Right atrium auricular region (tissue), 2 donors: ENCODE results near the gene TMEM154. TPM values are rescaled to one million over a fixed set of nuclear protein-coding genes. Genes with fewer than 3 reads are reported as not detected.
A peak's percentile ranks its signal among the peaks of the same experiment; 100 is the strongest.

Experiments used
- DNase-seq: peaks from one replicate; pipeline ENCODE4 v3.0.0-alpha.2; 2019; ENCODE audit warnings: low spot score
- H3K27ac ChIP-seq, 2 donors: fragments of 200-600 bp; sonication (generic); 1 replicate in 1 of 2; 2 replicates in 1 of 2; pipeline ENCODE4 v1.5.1; 2016 to 2019
- H3K27me3 ChIP-seq, 2 donors: fragments of 200-600 bp; sonication (generic); one replicate each; pipeline versions ENCODE4 v1.5.1 to v1.6.0; 2017 to 2019
- H3K36me3 ChIP-seq: fragments of 200-600 bp; sonication (generic); one replicate; pipeline ENCODE4 v1.5.1; 2016
- H3K4me1 ChIP-seq, 2 donors: fragments of 200-600 bp; sonication (generic); one replicate each; pipeline versions ENCODE4 v1.5.1 to v1.6.0; 2017 to 2019
- H3K4me3 ChIP-seq, 2 donors: fragments of 200-600 bp; sonication (generic); 1 replicate in 1 of 2; 2 replicates in 1 of 2; pipeline ENCODE4 v1.5.1; 2017 to 2019; ENCODE audit warnings: mild to moderate bottlenecking in 1 of 2, moderate library complexity in 1 of 2
- H3K9me3 ChIP-seq, 2 donors: fragments of 200-600 bp; sonication (generic); one replicate each; pipeline ENCODE4 v1.5.1; 2019
- total RNA-seq, 2 donors: library from RNA; depleted of rRNA; stranded (reverse); fragments of >200 nt; gene quantifications; one replicate each; pipeline ENCODE4 v1.1.0, GENCODE V29; 2016
- TF ChIP-seq, protein P1 (sequence below), 2 donors: fragments of 200-600 bp; sonication (generic); IDR thresholded peaks; one replicate each; pipeline ENCODE4 v1.5.1; 2019; ENCODE audit warnings: antibody characterized with exemption in 2 of 2

The TMEM154 gene
- total RNA-seq, 2 donors from 2014 or later, result 1.4 to 2.0 TPM

GRCh38 chr4:152643153-152644035 is 36.4 kb downstream of the TMEM154 start:
- no peak overlapping the region for H3K27ac ChIP-seq
- H3K9me3 ChIP-seq, result no peaks in the 10 kb centered on the region
- H3K4me3 ChIP-seq, result no peak overlapping the region
- H3K4me1 ChIP-seq, result peaks cover 0 to 8% of the 10 kb centered on the region in 2 donors
- DNase-seq, result no peak
- H3K27me3 ChIP-seq, result no peaks in the 10 kb centered on the region
- H3K36me3 ChIP-seq, result no peaks in the 10 kb centered on the region
- TF ChIP-seq, protein P1, sequence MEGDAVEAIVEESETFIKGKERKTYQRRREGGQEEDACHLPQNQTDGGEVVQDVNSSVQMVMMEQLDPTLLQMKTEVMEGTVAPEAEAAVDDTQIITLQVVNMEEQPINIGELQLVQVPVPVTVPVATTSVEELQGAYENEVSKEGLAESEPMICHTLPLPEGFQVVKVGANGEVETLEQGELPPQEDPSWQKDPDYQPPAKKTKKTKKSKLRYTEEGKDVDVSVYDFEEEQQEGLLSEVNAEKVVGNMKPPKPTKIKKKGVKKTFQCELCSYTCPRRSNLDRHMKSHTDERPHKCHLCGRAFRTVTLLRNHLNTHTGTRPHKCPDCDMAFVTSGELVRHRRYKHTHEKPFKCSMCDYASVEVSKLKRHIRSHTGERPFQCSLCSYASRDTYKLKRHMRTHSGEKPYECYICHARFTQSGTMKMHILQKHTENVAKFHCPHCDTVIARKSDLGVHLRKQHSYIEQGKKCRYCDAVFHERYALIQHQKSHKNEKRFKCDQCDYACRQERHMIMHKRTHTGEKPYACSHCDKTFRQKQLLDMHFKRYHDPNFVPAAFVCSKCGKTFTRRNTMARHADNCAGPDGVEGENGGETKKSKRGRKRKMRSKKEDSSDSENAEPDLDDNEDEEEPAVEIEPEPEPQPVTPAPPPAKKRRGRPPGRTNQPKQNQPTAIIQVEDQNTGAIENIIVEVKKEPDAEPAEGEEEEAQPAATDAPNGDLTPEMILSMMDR (IDR thresholded peaks at IDR 0.05), result no peak

DNA sequence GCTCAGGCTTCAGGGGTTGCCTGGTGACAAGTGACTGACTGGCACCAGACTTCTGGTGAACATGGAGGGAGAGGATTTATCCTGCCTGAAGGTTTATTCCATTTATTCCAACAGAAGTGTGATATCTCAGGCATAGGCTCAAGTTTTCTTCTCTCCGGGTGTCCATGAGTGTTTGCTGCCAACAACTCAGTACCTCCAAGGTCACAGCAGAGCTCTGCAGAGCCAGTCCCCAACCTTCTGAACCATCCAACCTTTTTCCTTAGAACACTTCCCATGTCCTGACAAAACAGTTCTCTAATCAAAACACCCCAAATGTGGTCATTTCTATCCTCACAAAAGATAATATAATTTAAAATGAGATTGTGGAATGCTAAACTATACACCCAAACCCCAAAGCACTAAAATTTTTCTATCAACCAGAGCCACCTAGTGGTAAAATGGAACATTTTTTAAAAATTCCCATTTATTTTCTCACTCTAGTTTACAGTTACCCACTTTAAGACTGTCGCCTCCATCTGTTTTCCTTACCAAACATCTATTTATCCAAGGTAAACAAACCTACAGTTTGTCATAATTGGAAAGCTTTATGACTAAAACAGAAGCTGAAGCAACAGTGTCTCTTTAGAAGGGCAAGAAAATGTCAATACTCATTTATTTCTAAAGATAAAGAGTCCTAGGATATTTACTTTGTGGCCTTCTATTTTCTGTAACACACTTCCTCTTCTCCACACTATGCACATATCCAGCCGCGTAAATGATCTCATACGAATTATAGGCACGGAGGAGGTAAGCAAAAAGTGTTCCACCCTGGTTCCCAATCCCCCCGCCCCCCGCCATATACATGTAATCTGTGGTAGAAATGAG is 39.5 kb downstream of the TMEM154 start:
- Histone ChIP-seq H3K4me1 (peaks cover 0 to 8% of the 10 kb centered on the region in 2 donors), H3K9me3 (no peaks in the 10 kb centered on the region), H3K4me3 (no peak overlapping the region), H3K27me3 (no peaks in the 10 kb centered on the region), H3K36me3 (no peaks in the 10 kb centered on the region), H3K27ac (no peak overlapping the region)
- TF ChIP-seq, protein P1 (IDR thresholded peaks at IDR 0.05), result peak; percentile 49 to 74
- no peak for DNase-seq

DNA sequence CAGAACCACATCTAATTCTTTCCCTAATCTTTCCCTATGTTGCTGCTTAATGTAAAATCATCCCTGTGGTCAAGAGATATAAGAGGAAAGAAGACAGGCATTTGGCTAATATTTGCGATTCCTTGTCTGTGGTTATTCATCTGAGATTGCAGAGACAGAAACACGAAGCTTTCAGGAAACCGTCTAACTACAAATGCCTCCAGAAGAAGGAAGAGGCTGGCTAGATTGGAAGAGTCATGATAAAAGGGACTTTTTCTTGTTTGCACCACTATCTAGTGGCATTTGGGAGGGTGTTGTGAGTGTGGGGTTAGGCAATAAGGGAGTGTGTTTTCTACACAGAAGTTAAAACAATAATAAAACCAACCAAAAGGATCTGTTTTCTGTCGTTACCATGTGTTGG is 43.9 kb downstream of the TMEM154 start:
- Histone ChIP-seq H3K4me1 (no peaks in the 10 kb centered on the region), H3K27ac (no peak overlapping the region), H3K9me3 (no peaks in the 10 kb centered on the region), H3K27me3 (no peaks in the 10 kb centered on the region), H3K4me3 (no peak overlapping the region), H3K36me3 (no peaks in the 10 kb centered on the region)
- no peak for DNase-seq
- TF ChIP-seq, protein P1 (IDR thresholded peaks at IDR 0.05), result no peak

- no peaks in the 10 kb centered on the region for H3K9me3 ChIP-seq
- no peaks in the 10 kb centered on the region for H3K36me3 ChIP-seq
- H3K4me3 ChIP-seq, result no peak overlapping the region
- no peaks in the 10 kb centered on the region for H3K4me1 ChIP-seq
- no peak for DNase-seq
- H3K27me3 ChIP-seq, result no peaks in the 10 kb centered on the region
- TF ChIP-seq, protein P1 (IDR thresholded peaks at IDR 0.05), result no peak
- H3K27ac ChIP-seq, result no peak overlapping the region
Observed at GRCh38 chr4:152634110-152634760, 45.6 kb downstream of the TMEM154 start.

DNA sequence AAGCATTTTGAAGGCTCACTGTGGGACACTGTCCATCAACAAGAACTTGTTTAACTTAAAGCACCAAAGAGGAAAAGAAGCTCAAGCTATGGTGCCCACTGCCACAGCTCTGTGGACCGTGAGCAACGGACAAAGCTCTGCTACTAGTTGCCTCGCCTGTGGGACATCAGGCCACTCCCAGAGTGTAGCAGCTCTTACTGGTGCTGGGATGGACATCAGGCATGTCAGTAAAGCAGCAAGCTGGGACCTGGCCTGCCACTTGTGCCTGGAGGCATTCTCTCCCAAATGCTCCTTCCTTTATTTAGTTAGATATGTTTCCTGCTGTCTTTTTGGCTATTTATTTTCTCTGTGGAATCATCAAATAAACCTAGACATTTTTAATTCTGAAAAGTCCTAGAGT is 46.7 kb downstream of the TMEM154 start:
- no peaks in the 10 kb centered on the region for H3K4me1 ChIP-seq
- no peaks in the 10 kb centered on the region for H3K36me3 ChIP-seq
- no peaks in the 10 kb centered on the region for H3K27me3 ChIP-seq
- DNase-seq, result no peak
- no peak overlapping the region for H3K27ac ChIP-seq
- TF ChIP-seq, protein P1 (IDR thresholded peaks at IDR 0.05), result no peak
- H3K4me3 ChIP-seq, result no peak overlapping the region
- no peaks in the 10 kb centered on the region for H3K9me3 ChIP-seq
